ENCODE data around the gene PPP1CA.

DNA sequence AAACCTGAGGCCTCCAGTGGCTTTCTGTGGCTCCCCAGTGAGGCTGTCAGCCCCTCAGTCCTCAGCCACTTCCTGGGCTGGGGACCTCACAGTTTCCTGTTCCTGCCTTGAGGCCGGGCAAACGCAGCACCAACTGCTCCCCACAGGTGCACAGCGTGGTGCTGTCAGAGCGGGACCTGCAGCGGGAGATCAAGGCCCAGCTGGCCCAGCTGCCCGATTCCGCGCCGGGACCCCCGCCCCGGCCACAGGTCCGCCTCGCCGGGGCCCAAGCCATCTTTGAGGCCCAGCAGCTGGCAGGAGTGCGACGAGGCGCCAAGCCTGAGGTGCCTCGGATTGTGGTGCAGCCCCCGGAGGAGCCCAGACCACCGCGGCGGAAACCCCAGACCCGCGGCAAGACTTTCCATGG is 7.6 kb upstream of the PPP1CA start:
- TF ChIP-seq EZH2phosphoT487 (IDR thresholded peaks at IDR 0.05; ENCODE audit: insufficient read depth, low read depth) (no peak), EZH2 (IDR thresholded peaks at IDR 0.05; ENCODE audit: insufficient read depth, poor library complexity, severe bottlenecking) (no peak)
